ENCODE data around the gene UTY. TPM values are rescaled to one million over a fixed set of nuclear protein-coding genes. Genes with fewer than 3 reads are reported as not detected.

The UTY gene
- total and polyA plus RNA-seq, 10 of the 15 experiments (the other 5 are each of a cell fraction or from before 2014, with no cell fraction given), result 0.13 TPM; not detected in 9

DNA sequence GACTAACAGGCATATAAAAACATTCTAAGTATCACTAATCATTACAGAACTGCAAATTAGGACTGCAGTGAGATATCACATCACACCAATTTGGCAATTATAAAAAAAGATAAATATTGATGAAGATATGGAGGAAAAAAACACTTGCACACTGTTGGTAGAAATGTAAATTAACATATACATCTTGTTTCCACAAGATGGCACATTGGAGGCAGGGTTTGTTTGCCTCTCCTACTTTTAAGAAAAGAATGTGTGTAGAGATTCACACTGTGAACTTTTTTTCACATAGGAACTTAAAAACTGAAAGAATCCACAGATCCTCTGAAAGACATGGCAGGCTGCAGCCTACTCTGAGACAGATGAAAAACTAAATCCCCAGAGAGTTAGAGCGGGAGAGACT, 21.4 kb upstream of the UTY start:
- SMC1A ChIA-PET (ENCODE audit: uncharacterized antibody, unreplicated experiment), result no interaction called here
- in situ Hi-C loops (cut with MboI), result no loop called here
- H3K4me3 ChIP-seq, result no peak overlapping the region
- no peak overlapping the region for H2AFZ ChIP-seq (ENCODE audit: control insufficient read depth, low read depth, low read length)
- DNase-seq (ENCODE audit: low read depth, low spot score) (no peak), ATAC-seq (no peak), FAIRE-seq (no peak)
- H3K79me2 ChIP-seq (ENCODE audit: control insufficient read depth, insufficient read depth, low read length), result no peaks in the 10 kb centered on the region
- WGBS (ENCODE audit: insufficient coverage, insufficient replicate concordance, low lambda C conversion rate, missing lambda C conversion rate), result no CpG with 5 or more reads among the region's 1 CpG
- POLR2A ChIA-PET, result no interaction called here
- no peak for TF ChIP-seq EP300 (IDR thresholded peaks at IDR 0.05; ENCODE audit: borderline replicate concordance in 1 of 2, control insufficient read depth in 1 of 2, low read depth in 2 of 2, low read length in 2 of 2)
- TF ChIP-seq, protein P1, sequence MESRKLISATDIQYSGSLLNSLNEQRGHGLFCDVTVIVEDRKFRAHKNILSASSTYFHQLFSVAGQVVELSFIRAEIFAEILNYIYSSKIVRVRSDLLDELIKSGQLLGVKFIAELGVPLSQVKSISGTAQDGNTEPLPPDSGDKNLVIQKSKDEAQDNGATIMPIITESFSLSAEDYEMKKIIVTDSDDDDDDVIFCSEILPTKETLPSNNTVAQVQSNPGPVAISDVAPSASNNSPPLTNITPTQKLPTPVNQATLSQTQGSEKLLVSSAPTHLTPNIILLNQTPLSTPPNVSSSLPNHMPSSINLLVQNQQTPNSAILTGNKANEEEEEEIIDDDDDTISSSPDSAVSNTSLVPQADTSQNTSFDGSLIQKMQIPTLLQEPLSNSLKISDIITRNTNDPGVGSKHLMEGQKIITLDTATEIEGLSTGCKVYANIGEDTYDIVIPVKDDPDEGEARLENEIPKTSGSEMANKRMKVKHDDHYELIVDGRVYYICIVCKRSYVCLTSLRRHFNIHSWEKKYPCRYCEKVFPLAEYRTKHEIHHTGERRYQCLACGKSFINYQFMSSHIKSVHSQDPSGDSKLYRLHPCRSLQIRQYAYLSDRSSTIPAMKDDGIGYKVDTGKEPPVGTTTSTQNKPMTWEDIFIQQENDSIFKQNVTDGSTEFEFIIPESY (IDR thresholded peaks at IDR 0.05), result no peak
- no peak for TF ChIP-seq IRF4 (IDR thresholded peaks at IDR 0.05; ENCODE audit: low read depth, low read length)
- TF ChIP-seq BMI1 (IDR thresholded peaks at IDR 0.05; ENCODE audit: borderline replicate concordance), result no peak
- TF ChIP-seq, protein P2, sequence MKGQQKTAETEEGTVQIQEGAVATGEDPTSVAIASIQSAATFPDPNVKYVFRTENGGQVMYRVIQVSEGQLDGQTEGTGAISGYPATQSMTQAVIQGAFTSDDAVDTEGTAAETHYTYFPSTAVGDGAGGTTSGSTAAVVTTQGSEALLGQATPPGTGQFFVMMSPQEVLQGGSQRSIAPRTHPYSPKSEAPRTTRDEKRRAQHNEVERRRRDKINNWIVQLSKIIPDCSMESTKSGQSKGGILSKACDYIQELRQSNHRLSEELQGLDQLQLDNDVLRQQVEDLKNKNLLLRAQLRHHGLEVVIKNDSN (IDR thresholded peaks at IDR 0.05; ENCODE audit: borderline replicate concordance, extremely low read length, insufficient read depth, low read depth, low read length), result no peak
- TF ChIP-seq, protein P3, sequence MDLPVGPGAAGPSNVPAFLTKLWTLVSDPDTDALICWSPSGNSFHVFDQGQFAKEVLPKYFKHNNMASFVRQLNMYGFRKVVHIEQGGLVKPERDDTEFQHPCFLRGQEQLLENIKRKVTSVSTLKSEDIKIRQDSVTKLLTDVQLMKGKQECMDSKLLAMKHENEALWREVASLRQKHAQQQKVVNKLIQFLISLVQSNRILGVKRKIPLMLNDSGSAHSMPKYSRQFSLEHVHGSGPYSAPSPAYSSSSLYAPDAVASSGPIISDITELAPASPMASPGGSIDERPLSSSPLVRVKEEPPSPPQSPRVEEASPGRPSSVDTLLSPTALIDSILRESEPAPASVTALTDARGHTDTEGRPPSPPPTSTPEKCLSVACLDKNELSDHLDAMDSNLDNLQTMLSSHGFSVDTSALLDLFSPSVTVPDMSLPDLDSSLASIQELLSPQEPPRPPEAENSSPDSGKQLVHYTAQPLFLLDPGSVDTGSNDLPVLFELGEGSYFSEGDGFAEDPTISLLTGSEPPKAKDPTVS (IDR thresholded peaks at IDR 0.05; ENCODE audit: low read depth, low read length), result no peak
- TF ChIP-seq, protein P4, sequence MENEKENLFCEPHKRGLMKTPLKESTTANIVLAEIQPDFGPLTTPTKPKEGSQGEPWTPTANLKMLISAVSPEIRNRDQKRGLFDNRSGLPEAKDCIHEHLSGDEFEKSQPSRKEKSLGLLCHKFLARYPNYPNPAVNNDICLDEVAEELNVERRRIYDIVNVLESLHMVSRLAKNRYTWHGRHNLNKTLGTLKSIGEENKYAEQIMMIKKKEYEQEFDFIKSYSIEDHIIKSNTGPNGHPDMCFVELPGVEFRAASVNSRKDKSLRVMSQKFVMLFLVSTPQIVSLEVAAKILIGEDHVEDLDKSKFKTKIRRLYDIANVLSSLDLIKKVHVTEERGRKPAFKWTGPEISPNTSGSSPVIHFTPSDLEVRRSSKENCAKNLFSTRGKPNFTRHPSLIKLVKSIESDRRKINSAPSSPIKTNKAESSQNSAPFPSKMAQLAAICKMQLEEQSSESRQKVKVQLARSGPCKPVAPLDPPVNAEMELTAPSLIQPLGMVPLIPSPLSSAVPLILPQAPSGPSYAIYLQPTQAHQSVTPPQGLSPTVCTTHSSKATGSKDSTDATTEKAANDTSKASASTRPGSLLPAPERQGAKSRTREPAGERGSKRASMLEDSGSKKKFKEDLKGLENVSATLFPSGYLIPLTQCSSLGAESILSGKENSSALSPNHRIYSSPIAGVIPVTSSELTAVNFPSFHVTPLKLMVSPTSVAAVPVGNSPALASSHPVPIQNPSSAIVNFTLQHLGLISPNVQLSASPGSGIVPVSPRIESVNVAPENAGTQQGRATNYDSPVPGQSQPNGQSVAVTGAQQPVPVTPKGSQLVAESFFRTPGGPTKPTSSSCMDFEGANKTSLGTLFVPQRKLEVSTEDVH (IDR thresholded peaks at IDR 0.05; ENCODE audit: low read depth, partially characterized antibody), result no peak
- no peak for TF ChIP-seq NBN (IDR thresholded peaks at IDR 0.05)
- no peak for TF ChIP-seq CREM (IDR thresholded peaks at IDR 0.05; ENCODE audit: low read depth)
- no peak for TF ChIP-seq EED (IDR thresholded peaks at IDR 0.05; ENCODE audit: low read depth)
- TF ChIP-seq HDAC2 (IDR thresholded peaks at IDR 0.05), result no peak
- no peak for TF ChIP-seq SPI1 (IDR thresholded peaks at IDR 0.05; ENCODE audit: borderline replicate concordance, insufficient read depth, low read depth, low read length)
- no peak for TF ChIP-seq ZNF622 (IDR thresholded peaks at IDR 0.05)
- TF ChIP-seq, protein P5, sequence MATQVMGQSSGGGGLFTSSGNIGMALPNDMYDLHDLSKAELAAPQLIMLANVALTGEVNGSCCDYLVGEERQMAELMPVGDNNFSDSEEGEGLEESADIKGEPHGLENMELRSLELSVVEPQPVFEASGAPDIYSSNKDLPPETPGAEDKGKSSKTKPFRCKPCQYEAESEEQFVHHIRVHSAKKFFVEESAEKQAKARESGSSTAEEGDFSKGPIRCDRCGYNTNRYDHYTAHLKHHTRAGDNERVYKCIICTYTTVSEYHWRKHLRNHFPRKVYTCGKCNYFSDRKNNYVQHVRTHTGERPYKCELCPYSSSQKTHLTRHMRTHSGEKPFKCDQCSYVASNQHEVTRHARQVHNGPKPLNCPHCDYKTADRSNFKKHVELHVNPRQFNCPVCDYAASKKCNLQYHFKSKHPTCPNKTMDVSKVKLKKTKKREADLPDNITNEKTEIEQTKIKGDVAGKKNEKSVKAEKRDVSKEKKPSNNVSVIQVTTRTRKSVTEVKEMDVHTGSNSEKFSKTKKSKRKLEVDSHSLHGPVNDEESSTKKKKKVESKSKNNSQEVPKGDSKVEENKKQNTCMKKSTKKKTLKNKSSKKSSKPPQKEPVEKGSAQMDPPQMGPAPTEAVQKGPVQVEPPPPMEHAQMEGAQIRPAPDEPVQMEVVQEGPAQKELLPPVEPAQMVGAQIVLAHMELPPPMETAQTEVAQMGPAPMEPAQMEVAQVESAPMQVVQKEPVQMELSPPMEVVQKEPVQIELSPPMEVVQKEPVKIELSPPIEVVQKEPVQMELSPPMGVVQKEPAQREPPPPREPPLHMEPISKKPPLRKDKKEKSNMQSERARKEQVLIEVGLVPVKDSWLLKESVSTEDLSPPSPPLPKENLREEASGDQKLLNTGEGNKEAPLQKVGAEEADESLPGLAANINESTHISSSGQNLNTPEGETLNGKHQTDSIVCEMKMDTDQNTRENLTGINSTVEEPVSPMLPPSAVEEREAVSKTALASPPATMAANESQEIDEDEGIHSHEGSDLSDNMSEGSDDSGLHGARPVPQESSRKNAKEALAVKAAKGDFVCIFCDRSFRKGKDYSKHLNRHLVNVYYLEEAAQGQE (IDR thresholded peaks at IDR 0.05; ENCODE audit: low read depth, low read length), result no peak
- no TSS peak for BruUV-seq (replicated peaks)
- CTCF ChIA-PET, result no interaction called here
- H4K20me1 ChIP-seq (ENCODE audit: control insufficient read depth, insufficient read depth), result no peaks in the 10 kb centered on the region
- no peak overlapping the region for H3K27ac ChIP-seq (ENCODE audit: control insufficient read depth, insufficient read depth)
- H3K4me2 ChIP-seq (ENCODE audit: control insufficient read depth, insufficient read depth), result no peak overlapping the region
- no peaks in the 10 kb centered on the region for H3K36me3 ChIP-seq (ENCODE audit: control insufficient read depth in 2 of 2, insufficient read depth in 2 of 2, low read length in 1 of 2)
- H3K27me3 ChIP-seq (replicated peaks in 1 of 2; ENCODE audit: control insufficient read depth in 2 of 2, insufficient read depth in 2 of 2, low read length in 1 of 2), result no peaks in the 10 kb centered on the region
- intact Hi-C loops (cut with micrococcal nuclease; ENCODE audit: unreplicated experiment), result no loop called here
- no peaks in the 10 kb centered on the region for H3K9me3 ChIP-seq (replicated peaks; ENCODE audit: control insufficient read depth, insufficient read depth, low read length)
- H3K4me1 ChIP-seq (ENCODE audit: control insufficient read depth, insufficient read depth, low read length), result no peaks in the 10 kb centered on the region
- RAD21 ChIA-PET (ENCODE audit: unreplicated experiment), result no interaction called here
- no peak overlapping the region for H3K9ac ChIP-seq (ENCODE audit: control insufficient read depth, insufficient read depth, low read length)
